Mesenchymal stem cell (in vitro differentiated cells and primary cell): Measurements from ENCODE around the gene ATF3.

Experiments used
- DNase-seq: peaks from one replicate; pipeline ENCODE4 v3.0.0-alpha.2; 2013
- H2AFZ ChIP-seq: one replicate; pipeline ENCODE4 v1.6.1; 2013; ENCODE audit warnings: low read depth, mild to moderate bottlenecking, control low read depth, inconsistent platforms, low read length, moderate library complexity
- H2AK5ac ChIP-seq: 2 replicates; pipeline ENCODE4 v1.6.1; 2013; ENCODE audit warnings: low read length, moderate library complexity, mild to moderate bottlenecking, inconsistent platforms; ENCODE audit not compliant: severe bottlenecking
- H2BK120ac ChIP-seq: one replicate; pipeline ENCODE4 v1.6.1; 2013; ENCODE audit warnings: low read depth, mild to moderate bottlenecking, inconsistent platforms, low read length, moderate library complexity
- H2BK12ac ChIP-seq, 2 experiments: one replicate each; pipeline ENCODE4 v1.6.1; 2013; ENCODE audit warnings: inconsistent platforms in 2 of 2, low read length in 2 of 2, mild to moderate bottlenecking in 2 of 2, moderate library complexity in 2 of 2, control low read depth in 1 of 2
- H2BK15ac ChIP-seq: one replicate; pipeline ENCODE4 v1.6.1; 2013; ENCODE audit warnings: mild to moderate bottlenecking, low read depth, inconsistent platforms; ENCODE audit not compliant: poor library complexity, severe bottlenecking
- H2BK5ac ChIP-seq: 2 replicates; pipeline ENCODE4 v1.6.1; 2013; ENCODE audit warnings: low read depth, mild to moderate bottlenecking, low read length, control low read depth, inconsistent platforms; ENCODE audit not compliant: poor library complexity, severe bottlenecking
- H3K14ac ChIP-seq, 2 experiments: one replicate each; pipeline ENCODE4 v1.6.1; 2013; ENCODE audit warnings: inconsistent platforms in 2 of 2, low read length in 2 of 2, control low read depth in 1 of 2, mild to moderate bottlenecking in 1 of 2, moderate library complexity in 1 of 2
- H3K18ac ChIP-seq, 2 experiments: one replicate each; pipeline ENCODE4 v1.6.1; 2013; ENCODE audit warnings: inconsistent platforms in 2 of 2, low read length in 2 of 2, control low read depth in 1 of 2, low read depth in 1 of 2, mild to moderate bottlenecking in 1 of 2
- H3K23ac ChIP-seq, 2 experiments: one replicate each; pipeline ENCODE4 v1.6.1; 2013; ENCODE audit warnings: inconsistent platforms in 2 of 2, low read length in 2 of 2, mild to moderate bottlenecking in 2 of 2, moderate library complexity in 2 of 2, control low read depth in 1 of 2
- H3K27ac ChIP-seq: 2 replicates; pipeline ENCODE4 v1.5.1; 2013; ENCODE audit warnings: mild to moderate bottlenecking, moderate library complexity, low read length, control low read depth, inconsistent platforms; ENCODE audit not compliant: poor library complexity, severe bottlenecking
- H3K27me3 ChIP-seq, 2 experiments: 2 replicates each; pipeline versions ENCODE4 v1.6.1 to v1.7.0; 2013; ENCODE audit warnings: low read length in 2 of 2, mild to moderate bottlenecking in 2 of 2, moderate library complexity in 2 of 2, control low read depth in 1 of 2, inconsistent platforms in 1 of 2; ENCODE audit not compliant: control insufficient read depth in 1 of 2, insufficient read depth in 1 of 2
- H3K36me3 ChIP-seq, 2 experiments: 2 replicates each; pipeline versions ENCODE4 v1.6.1 to v1.7.0; 2013; ENCODE audit warnings: low read length in 2 of 2, control low read depth in 1 of 2, inconsistent platforms in 1 of 2, low read depth in 1 of 2, mild to moderate bottlenecking in 1 of 2; ENCODE audit not compliant: insufficient read depth in 2 of 2, control insufficient read depth in 1 of 2
- H3K4ac ChIP-seq, 2 experiments: one replicate each; pipeline ENCODE4 v1.6.1; 2013; ENCODE audit warnings: inconsistent platforms in 2 of 2, low read length in 2 of 2, mild to moderate bottlenecking in 2 of 2, moderate library complexity in 2 of 2, control low read depth in 1 of 2, low read depth in 1 of 2
- H3K4me1 ChIP-seq: 2 replicates; pipeline ENCODE4 v1.6.1; 2013; ENCODE audit warnings: low read depth, low read length, control low read depth; ENCODE audit not compliant: control insufficient read depth, insufficient read depth
- H3K4me2 ChIP-seq: 2 replicates; pipeline ENCODE4 v1.6.1; 2013; ENCODE audit warnings: low read length, mild to moderate bottlenecking, inconsistent platforms; ENCODE audit not compliant: poor library complexity, severe bottlenecking
- H3K4me3 ChIP-seq, 2 experiments: 2 replicates each; pipeline versions ENCODE4 v1.5.1 to v1.7.0; 2013; ENCODE audit warnings: low read length in 2 of 2, mild to moderate bottlenecking in 2 of 2, control low read depth in 1 of 2, low read depth in 1 of 2; ENCODE audit not compliant: insufficient read depth in 1 of 2
- H3K79me1 ChIP-seq: replicated peaks from 2 replicates; pipeline ENCODE4 v1.6.1; 2013; ENCODE audit warnings: mild to moderate bottlenecking, control low read depth, low read length, inconsistent platforms; ENCODE audit not compliant: poor library complexity, severe bottlenecking
- H3K9ac ChIP-seq: 2 replicates; pipeline ENCODE4 v1.7.0; 2013; ENCODE audit warnings: mild to moderate bottlenecking, low read length, moderate library complexity
- H3K9me3 ChIP-seq: 2 replicates; pipeline ENCODE4 v1.7.0; 2013; ENCODE audit warnings: mild to moderate bottlenecking, low read length; ENCODE audit not compliant: control insufficient read depth
- H4K8ac ChIP-seq: one replicate; pipeline ENCODE4 v1.6.1; 2013; ENCODE audit warnings: inconsistent platforms, mild to moderate bottlenecking, low read length, moderate library complexity
- H4K91ac ChIP-seq: one replicate; pipeline ENCODE4 v1.6.1; 2013; ENCODE audit warnings: mild to moderate bottlenecking, low read length, inconsistent platforms
- WGBS: methylation state at CpG from one replicate; pipeline ENCODE4 v1.1.7; 2013; ENCODE audit warnings: mixed read lengths; 5-methylcytosine and 5-hydroxymethylcytosine counted together

Gene ATF3

GRCh38 chr1:212612041-212612961, 3.7 kb downstream of the ATF3 start:
- no peak overlapping the region for H2AK5ac ChIP-seq
- H3K23ac ChIP-seq, result no peak overlapping the region
- H2AFZ ChIP-seq, result no peak overlapping the region
- peaks cover 28% of the 10 kb centered on the region for H3K79me1 ChIP-seq
- no peak overlapping the region for H2BK5ac ChIP-seq
- no peaks in the 10 kb centered on the region for H3K9me3 ChIP-seq
- no peak overlapping the region for H3K4me2 ChIP-seq
- no peak overlapping the region for H2BK120ac ChIP-seq
- H3K4me3 ChIP-seq, result peak overlapping the region in 1 of 2 experiments; percentile 90
- DNase-seq, result peak; percentile 68
- peaks cover 16% of the 10 kb centered on the region for H3K4me1 ChIP-seq
- H3K9ac ChIP-seq, result peak overlapping the region; percentile 98
- H3K4ac ChIP-seq, result no peak overlapping the region
- no peak overlapping the region for H3K14ac ChIP-seq
- H3K27me3 ChIP-seq, result peaks cover 8 to 9% of the 10 kb centered on the region in 2 experiments
- 85% methylated on average over 7 of the region's 8 CpGs for WGBS
- H3K36me3 ChIP-seq, result peaks cover 12 to 23% of the 10 kb centered on the region in 2 experiments
- no peak overlapping the region for H3K18ac ChIP-seq
- no peak overlapping the region for H4K91ac ChIP-seq
- no peak overlapping the region for H2BK12ac ChIP-seq
- H3K27ac ChIP-seq, result no peak overlapping the region
- no peak overlapping the region for H2BK15ac ChIP-seq
- no peak overlapping the region for H4K8ac ChIP-seq

GRCh38 chr1:212613440-212614335, 5.1 kb downstream of the ATF3 start:
- Histone ChIP-seq H3K14ac (no peak overlapping the region), H4K91ac (no peak overlapping the region), H3K36me3 (peaks cover 21 to 35% of the 10 kb centered on the region in 2 experiments), H4K8ac (no peak overlapping the region), H2BK120ac (no peak overlapping the region), H3K4ac (no peak overlapping the region), H2AFZ (no peak overlapping the region), H3K27me3 (no peaks in the 10 kb centered on the region), H3K27ac (no peak overlapping the region), H3K4me3 (no peak overlapping the region), H3K9me3 (no peaks in the 10 kb centered on the region), H2BK12ac (no peak overlapping the region), H2BK5ac (no peak overlapping the region), H3K79me1 (peaks cover 28% of the 10 kb centered on the region), H3K18ac (no peak overlapping the region), H2AK5ac (no peak overlapping the region), H3K9ac (peak overlapping the region; percentile 6), H2BK15ac (no peak overlapping the region), H3K23ac (no peak overlapping the region), H3K4me1 (peaks cover 8% of the 10 kb centered on the region), H3K4me2 (no peak overlapping the region)
- DNase-seq, result peak; percentile 69
- 86% methylated on average over 8 of the region's 8 CpGs for WGBS

DNA sequence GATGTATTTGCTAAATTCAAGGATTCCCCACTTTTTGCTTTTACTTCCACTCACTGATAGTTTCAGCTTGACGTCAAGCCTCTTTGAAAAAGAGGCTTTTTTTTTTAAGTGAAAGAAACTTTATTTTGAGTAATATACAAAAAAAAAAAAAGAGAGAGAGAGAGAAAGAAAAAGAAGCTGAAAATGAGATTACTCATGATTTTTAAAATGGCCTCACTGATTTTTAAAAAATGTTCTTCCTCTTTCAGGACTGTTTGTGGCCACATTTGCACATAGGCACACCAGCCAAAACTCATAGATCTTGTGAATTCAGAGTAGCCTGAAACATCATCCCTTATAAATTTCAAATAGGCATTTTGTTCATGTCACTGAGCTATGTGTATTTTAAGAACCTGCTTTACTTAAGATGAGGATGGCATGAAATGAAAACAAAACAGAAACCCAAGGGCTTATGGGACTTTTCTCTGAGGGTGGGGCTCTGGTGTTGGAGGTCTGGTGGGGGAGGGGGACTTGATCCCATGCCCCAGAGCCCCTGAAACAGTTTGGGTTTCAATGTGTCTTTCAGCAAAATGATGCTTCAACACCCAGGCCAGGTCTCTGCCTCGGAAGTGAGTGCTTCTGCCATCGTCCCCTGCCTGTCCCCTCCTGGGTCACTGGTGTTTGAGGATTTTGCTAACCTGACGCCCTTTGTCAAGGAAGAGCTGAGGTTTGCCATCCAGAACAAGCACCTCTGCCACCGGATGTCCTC, 6.1 kb downstream of the ATF3 start:
- no peak overlapping the region for H2BK5ac ChIP-seq
- no peak overlapping the region for H3K4me3 ChIP-seq
- no peak overlapping the region for H2BK12ac ChIP-seq
- peaks cover 27 to 44% of the 10 kb centered on the region in 2 experiments for H3K36me3 ChIP-seq
- no peak overlapping the region for H3K23ac ChIP-seq
- peak; percentile 47 for DNase-seq
- H3K18ac ChIP-seq, result no peak overlapping the region
- peak overlapping the region; percentile 35 for H2AK5ac ChIP-seq
- no peak overlapping the region for H3K14ac ChIP-seq
- 93% methylated on average over 4 of the region's 5 CpGs for WGBS
- H2BK15ac ChIP-seq, result peak overlapping the region; percentile 45
- H4K91ac ChIP-seq, result no peak overlapping the region
- H3K27me3 ChIP-seq, result no peaks in the 10 kb centered on the region
- H3K4me2 ChIP-seq, result no peak overlapping the region
- no peak overlapping the region for H2BK120ac ChIP-seq
- no peak overlapping the region for H2AFZ ChIP-seq
- no peak overlapping the region for H4K8ac ChIP-seq
- no peak overlapping the region for H3K9ac ChIP-seq
- H3K4ac ChIP-seq, result no peak overlapping the region
- no peaks in the 10 kb centered on the region for H3K9me3 ChIP-seq
- peaks cover 3% of the 10 kb centered on the region for H3K4me1 ChIP-seq
- H3K27ac ChIP-seq, result no peak overlapping the region
- peaks cover 26% of the 10 kb centered on the region for H3K79me1 ChIP-seq
